CD8-positive, alpha-beta memory T cell (primary cell): ENCODE measurements around the gene LIME1. TPM values are rescaled to one million over a fixed set of nuclear protein-coding genes. Genes with fewer than 3 reads are reported as not detected.

Experiments
- CTCF ChIA-PET: fragments of 350-600 bp; sonication (Branson Sonifier 250); formaldehyde crosslinking; loops from one replicate; lab custom pipeline; 2021; ENCODE audit warnings: antibody characterized with exemption; lab: Charles Lee
- POLR2A ChIA-PET: fragments of 350-600 bp; sonication (Branson Sonifier 250); formaldehyde crosslinking; loops from one replicate; lab custom pipeline; 2021; ENCODE audit warnings: antibody characterized with exemption; lab: Charles Lee
- DNase-seq, 5 donors: peaks; one replicate each; pipeline versions ENCODE4 v3.0.0 to v3.0.0-alpha.2; 2020 to 2022; ENCODE audit warnings: mixed read lengths in 1 of 5
- H3K27ac ChIP-seq: one replicate; pipeline ENCODE4 v1.7.0; 2013; ENCODE audit warnings: low read depth, mild to moderate bottlenecking, low read length, moderate library complexity
- H3K27me3 ChIP-seq: 2 replicates; pipeline ENCODE4 v1.7.0; 2013; ENCODE audit warnings: low read length, mild to moderate bottlenecking; ENCODE audit not compliant: insufficient read depth, poor library complexity, severe bottlenecking
- H3K36me3 ChIP-seq: 2 replicates; pipeline ENCODE4 v1.7.0; 2013; ENCODE audit warnings: mild to moderate bottlenecking, low read length, moderate library complexity; ENCODE audit not compliant: insufficient read depth
- H3K4me1 ChIP-seq: 2 replicates; pipeline ENCODE4 v1.7.0; 2013; ENCODE audit warnings: mild to moderate bottlenecking, low read length, moderate library complexity; ENCODE audit not compliant: insufficient read depth
- H3K4me3 ChIP-seq: 2 replicates; pipeline ENCODE4 v1.7.0; 2013; ENCODE audit warnings: mild to moderate bottlenecking, low read length
- H3K9me3 ChIP-seq: 2 replicates; pipeline ENCODE4 v1.7.0; 2013; ENCODE audit warnings: mild to moderate bottlenecking, low read length
- H3K27ac Mint-ChIP-seq, 8 donors: one replicate each; pipeline ENCODE4 v1.8.0; 2020 to 2021; ENCODE audit warnings: mixed read lengths in 8 of 8, mild to moderate bottlenecking in 6 of 8, inconsistent platforms in 3 of 8, moderate library complexity in 3 of 8
- H3K27me3 Mint-ChIP-seq, 2 donors: one replicate each; pipeline ENCODE4 v1.8.0; 2020 to 2021; ENCODE audit warnings: mixed read lengths in 2 of 2, mild to moderate bottlenecking in 1 of 2, moderate library complexity in 1 of 2
- H3K36me3 Mint-ChIP-seq, 3 donors: one replicate each; pipeline ENCODE4 v1.8.0; 2020 to 2021; ENCODE audit warnings: mixed read lengths in 3 of 3, inconsistent platforms in 1 of 3, mild to moderate bottlenecking in 1 of 3
- H3K4me1 Mint-ChIP-seq, 3 donors: one replicate each; pipeline ENCODE4 v1.8.0; 2020 to 2021; ENCODE audit warnings: mixed read lengths in 3 of 3, inconsistent platforms in 1 of 3, mild to moderate bottlenecking in 1 of 3
- H3K4me3 Mint-ChIP-seq, 7 donors: one replicate each; pipeline ENCODE4 v1.8.0; 2020 to 2021; ENCODE audit warnings: mixed read lengths in 7 of 7, mild to moderate bottlenecking in 6 of 7, moderate library complexity in 4 of 7, inconsistent platforms in 2 of 7
- H3K9me3 Mint-ChIP-seq, 5 donors: one replicate each; pipeline ENCODE4 v1.8.0; 2020 to 2022; ENCODE audit warnings: mixed read lengths in 5 of 5, mild to moderate bottlenecking in 3 of 5, moderate library complexity in 2 of 5, inconsistent platforms in 1 of 5
- polyA plus RNA-seq: library from polyadenylated mRNA; unstranded; fragments of 300-500 nt; fragmentation: Illumina TruSeq; gene quantifications from one replicate; pipeline ENCODE4 v1.2.3, GENCODE V29; 2021
- total RNA-seq, 2 experiments: library from RNA; stranded (reverse); gene quantifications; one replicate each; pipeline ENCODE4 v1.2.3, GENCODE V29; 2021

The LIME1 gene
- total and polyA plus RNA-seq, 3 experiments from 2014 or later: 18.4 to 366 (median 19.6) TPM

DNA sequence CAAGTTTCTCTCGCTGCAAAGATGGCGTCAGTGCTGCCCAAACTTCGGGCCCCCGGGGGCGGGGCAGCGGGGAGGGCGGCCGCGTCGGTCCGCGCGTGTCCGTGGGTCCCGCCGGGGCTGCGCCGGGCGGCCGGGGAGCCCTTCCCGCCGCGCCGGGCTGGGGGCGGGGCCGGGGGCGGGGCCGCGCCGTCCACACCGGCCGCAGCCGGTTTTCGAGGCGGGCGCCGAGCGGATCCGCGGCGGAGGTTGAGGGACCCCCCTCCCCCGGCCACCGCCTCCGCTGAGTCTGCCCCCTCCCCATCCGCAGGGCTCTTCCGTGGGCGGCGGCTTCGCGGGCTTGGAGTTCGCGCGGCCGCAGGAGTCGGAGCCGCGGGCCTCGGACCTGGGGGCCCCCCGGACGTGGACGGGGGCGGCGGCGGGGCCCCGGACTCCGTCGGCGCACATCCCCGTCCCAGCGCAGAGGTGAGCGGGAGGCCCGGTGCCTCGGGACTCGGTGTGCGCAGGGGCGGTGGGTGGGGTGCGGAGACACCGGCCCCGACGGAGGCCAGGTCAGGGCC is 3.7 kb downstream of the LIME1 start:
- H3K27me3 ChIP-seq: no peaks in the 10 kb centered on the region
- CTCF ChIA-PET: interaction anchor here (0.8 to 2.4 kb wide), 6 partner anchors 11 to 48 kb away, joined by 3 to 21 read pairs (median 4); partner anchors contain the start of genes ARFRP1 and ZGPAT
- H3K4me3 ChIP-seq: peak overlapping the region; percentile 66
- no peaks in the 10 kb centered on the region for H3K9me3 Mint-ChIP-seq
- no peaks in the 10 kb centered on the region for H3K9me3 ChIP-seq
- peaks cover 0 to 28% (median 0%) of the 10 kb centered on the region in 3 donors for H3K36me3 Mint-ChIP-seq
- DNase-seq: peak; percentile 48 to 76 (median 58)
- H3K4me1 Mint-ChIP-seq: peaks cover 10 to 25% (median 11%) of the 10 kb centered on the region in 3 donors
- peaks cover 0 to 3% of the 10 kb centered on the region in 2 donors for H3K27me3 Mint-ChIP-seq
- H3K4me3 Mint-ChIP-seq: peak overlapping the region; percentile 59 to 87 (median 66)
- peaks cover 11% of the 10 kb centered on the region for H3K36me3 ChIP-seq
- POLR2A ChIA-PET: interaction anchor here (0.5 to 1.7 kb wide), 8 partner anchors 11 to 136 kb away, joined by 3 to 16 read pairs (median 4); partner anchors contain the start of genes ARFRP1, GMEB2, TPD52L2 and ZGPAT
- H3K4me1 ChIP-seq: peaks cover 30% of the 10 kb centered on the region
- peak overlapping the region; percentile 38 for H3K27ac ChIP-seq
- H3K27ac Mint-ChIP-seq: peak overlapping the region in 3 of 8 donors; percentile 36 to 58 (median 55)

DNA sequence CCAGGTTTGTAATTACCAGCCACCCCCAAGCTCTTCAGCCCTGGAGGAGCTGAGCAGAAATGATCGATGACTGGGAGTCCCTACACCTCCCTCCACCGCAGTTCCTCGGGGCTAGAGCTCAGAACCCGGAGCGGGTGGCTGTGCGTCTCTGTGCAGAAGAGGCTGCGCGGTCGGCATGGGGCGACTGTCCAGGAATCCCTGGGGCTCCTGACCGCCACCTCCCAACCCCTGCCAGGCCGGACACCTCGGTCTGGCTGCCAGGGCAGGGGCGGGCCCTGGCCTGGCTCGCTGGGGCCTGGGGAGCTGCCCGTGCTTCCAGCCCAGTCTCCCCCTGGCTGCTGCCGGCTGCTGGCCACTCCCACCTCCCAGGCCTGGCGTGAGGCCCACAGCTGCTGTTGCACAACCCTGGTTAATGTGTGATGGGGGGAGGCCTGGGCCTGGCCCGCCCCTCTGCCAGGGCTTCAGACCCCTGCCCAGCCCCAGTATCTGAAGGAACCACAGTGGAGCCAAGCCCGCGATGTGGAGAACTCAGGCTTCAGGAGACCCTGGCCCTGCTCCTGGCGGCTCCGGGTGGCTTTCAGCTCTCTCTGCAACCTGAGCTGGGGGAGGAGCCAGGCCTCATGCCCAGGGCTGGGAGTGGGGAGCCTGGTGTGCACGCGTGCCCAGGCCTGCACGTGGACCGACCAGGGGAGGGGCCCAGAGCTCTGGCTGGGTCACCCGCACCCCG is 4.3 kb downstream of the LIME1 start:
- H3K4me1 ChIP-seq: peaks cover 24% of the 10 kb centered on the region
- no peaks in the 10 kb centered on the region for H3K9me3 Mint-ChIP-seq
- peaks cover 7 to 19% (median 9%) of the 10 kb centered on the region in 3 donors for H3K4me1 Mint-ChIP-seq
- peak overlapping the region; percentile 38 for H3K27ac ChIP-seq
- ChIA-PET POLR2A (interaction anchor here (0.5 to 1.7 kb wide), 10 partner anchors 10 to 137 kb away, joined by 3 to 16 read pairs (median 4); partner anchors contain the start of genes ARFRP1, GMEB2, TPD52L2 and ZGPAT), CTCF (interaction anchor here (0.8 to 2.4 kb wide), 6 partner anchors 10 to 47 kb away, joined by 3 to 21 read pairs (median 4); partner anchors contain the start of genes ARFRP1 and ZGPAT)
- H3K27ac Mint-ChIP-seq: peak overlapping the region in 3 of 8 donors; percentile 36 to 58 (median 55)
- H3K36me3 Mint-ChIP-seq: peaks cover 0 to 22% (median 0%) of the 10 kb centered on the region in 3 donors
- peak; percentile 23 to 63 (median 43) for DNase-seq
- H3K4me3 ChIP-seq: peak overlapping the region; percentile 66
- no peaks in the 10 kb centered on the region for H3K27me3 ChIP-seq
- H3K27me3 Mint-ChIP-seq: peaks cover 0 to 3% of the 10 kb centered on the region in 2 donors
- peaks cover 11% of the 10 kb centered on the region for H3K36me3 ChIP-seq
- H3K4me3 Mint-ChIP-seq: peak overlapping the region; percentile 59 to 87 (median 66)
- no peaks in the 10 kb centered on the region for H3K9me3 ChIP-seq

- Mint-ChIP-seq H3K9me3 (no peaks in the 10 kb centered on the region), H3K4me3 (peak overlapping the region in 6 of 7 donors; percentile 41 to 87 (median 62)), H3K36me3 (peaks cover 0 to 17% (median 0%) of the 10 kb centered on the region in 3 donors), H3K27ac (peak overlapping the region in 2 of 8 donors; percentile 33 to 89), H3K4me1 (peaks cover 1 to 14% (median 4%) of the 10 kb centered on the region in 3 donors), H3K27me3 (peaks cover 0 to 2% of the 10 kb centered on the region in 2 donors)
- no peaks in the 10 kb centered on the region for H3K9me3 ChIP-seq
- H3K36me3 ChIP-seq: peaks cover 11% of the 10 kb centered on the region
- no peaks in the 10 kb centered on the region for H3K27me3 ChIP-seq
- H3K4me3 ChIP-seq: no peak overlapping the region
- DNase-seq: no peak
- POLR2A ChIA-PET: interaction anchor here (0.6 to 1.7 kb wide), 5 partner anchors 9 to 41 kb away, joined by 4 to 16 read pairs (median 5); partner anchors contain the start of genes ARFRP1 and ZGPAT
- H3K4me1 ChIP-seq: peaks cover 19% of the 10 kb centered on the region
- CTCF ChIA-PET: interaction anchor here (0.8 to 2.4 kb wide), 5 partner anchors 10 to 46 kb away, joined by 3 to 21 read pairs (median 6); partner anchors contain the start of genes ARFRP1 and ZGPAT
- H3K27ac ChIP-seq: peak overlapping the region; percentile 38
These were observed 4.9 kb downstream of the LIME1 start for GRCh38 chr20:63741354-63741675.

DNA sequence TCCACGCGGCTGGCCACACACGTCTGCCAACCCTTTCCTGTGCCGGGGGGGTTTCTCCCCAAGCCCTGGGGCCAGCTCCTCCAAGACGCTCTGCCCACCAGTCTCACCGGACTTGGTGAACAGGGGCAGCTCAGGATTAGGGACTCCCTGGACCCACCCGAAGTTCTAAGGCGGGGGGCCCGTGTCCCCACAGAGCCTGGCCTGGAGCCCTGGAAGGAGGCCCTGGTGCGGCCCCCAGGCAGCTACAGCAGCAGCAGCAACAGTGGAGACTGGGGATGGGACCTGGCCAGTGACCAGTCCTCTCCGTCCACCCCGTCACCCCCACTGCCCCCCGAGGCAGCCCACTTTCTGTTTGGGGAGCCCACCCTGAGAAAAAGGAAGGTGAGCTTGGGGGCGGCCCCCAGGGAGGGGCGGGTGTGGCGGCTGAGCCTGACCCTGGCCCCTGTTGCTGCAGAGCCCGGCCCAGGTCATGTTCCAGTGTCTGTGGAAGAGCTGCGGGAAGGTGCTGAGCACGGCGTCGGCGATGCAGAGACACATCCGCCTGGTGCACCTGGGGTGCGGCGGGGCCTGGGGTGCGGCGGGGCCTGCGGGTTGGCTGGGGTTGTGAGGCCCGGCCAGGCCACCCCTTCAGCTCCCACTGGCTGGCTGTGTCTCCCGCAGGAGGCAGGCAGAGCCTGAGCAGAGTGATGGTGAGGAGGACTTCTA is 5.4 kb downstream of the LIME1 start:
- peaks cover 11% of the 10 kb centered on the region for H3K36me3 ChIP-seq
- no peak for DNase-seq
- Mint-ChIP-seq H3K9me3 (no peaks in the 10 kb centered on the region), H3K27ac (peak overlapping the region in 2 of 8 donors; percentile 33 to 89), H3K4me3 (peak overlapping the region in 5 of 7 donors; percentile 41 to 71 (median 56)), H3K36me3 (peaks cover 0 to 13% (median 0%) of the 10 kb centered on the region in 3 donors), H3K27me3 (no peaks in the 10 kb centered on the region), H3K4me1 (peaks cover 0 to 9% (median 0%) of the 10 kb centered on the region in 3 donors)
- H3K4me1 ChIP-seq: peaks cover 18% of the 10 kb centered on the region
- CTCF ChIA-PET: interaction anchor here (1.3 to 2.4 kb wide), 4 partner anchors 9 to 41 kb away, joined by 3 to 21 read pairs (median 7); partner anchors contain the start of genes ARFRP1 and ZGPAT
- no peaks in the 10 kb centered on the region for H3K27me3 ChIP-seq
- no peaks in the 10 kb centered on the region for H3K9me3 ChIP-seq
- H3K4me3 ChIP-seq: no peak overlapping the region
- no peak overlapping the region for H3K27ac ChIP-seq
- POLR2A ChIA-PET: interaction anchor here (0.6 to 1.7 kb wide), 6 partner anchors 9 to 40 kb away, joined by 4 to 16 read pairs (median 5); partner anchors contain the start of genes ARFRP1 and ZGPAT

DNA sequence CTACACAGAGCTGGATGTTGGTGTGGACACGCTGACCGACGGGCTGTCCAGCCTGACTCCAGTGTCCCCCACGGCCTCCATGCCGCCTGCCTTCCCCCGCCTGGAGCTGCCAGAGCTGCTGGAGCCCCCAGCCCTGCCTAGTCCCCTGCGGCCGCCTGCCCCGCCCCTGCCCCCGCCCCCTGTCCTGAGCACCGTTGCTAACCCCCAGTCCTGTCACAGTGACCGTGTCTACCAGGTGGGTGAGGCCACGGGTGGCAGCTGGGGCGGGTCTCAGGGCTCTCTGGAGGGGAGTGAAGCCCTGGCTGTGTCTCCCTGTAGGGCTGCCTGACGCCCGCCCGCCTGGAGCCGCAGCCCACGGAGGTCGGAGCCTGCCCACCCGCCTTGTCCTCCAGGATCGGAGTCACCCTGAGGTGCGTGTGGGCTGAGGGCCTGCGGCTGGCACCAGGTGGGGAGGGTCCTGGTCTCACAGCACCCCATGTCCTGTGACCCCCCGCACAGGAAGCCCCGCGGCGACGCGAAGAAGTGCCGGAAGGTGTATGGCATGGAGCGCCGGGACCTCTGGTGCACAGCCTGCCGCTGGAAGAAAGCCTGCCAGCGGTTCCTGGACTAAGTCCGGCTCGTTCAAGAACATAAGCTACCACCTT is 6.0 kb downstream of the LIME1 start:
- Histone ChIP-seq H3K36me3 (peaks cover 11% of the 10 kb centered on the region), H3K27ac (no peak overlapping the region), H3K27me3 (no peaks in the 10 kb centered on the region), H3K4me1 (peaks cover 18% of the 10 kb centered on the region), H3K9me3 (no peaks in the 10 kb centered on the region), H3K4me3 (no peak overlapping the region)
- peaks cover 0 to 11% (median 0%) of the 10 kb centered on the region in 3 donors for H3K36me3 Mint-ChIP-seq
- no peak overlapping the region for H3K4me3 Mint-ChIP-seq
- H3K27ac Mint-ChIP-seq: no peak overlapping the region
- CTCF ChIA-PET: interaction anchor here (1.3 to 2.4 kb wide), 2 partner anchors 36 to 41 kb away, joined by 4 to 21 read pairs; partner anchors contain the start of genes ARFRP1 and ZGPAT
- no peaks in the 10 kb centered on the region for H3K9me3 Mint-ChIP-seq
- peaks cover 0 to 8% (median 0%) of the 10 kb centered on the region in 3 donors for H3K4me1 Mint-ChIP-seq
- POLR2A ChIA-PET: interaction anchor here (1.3 kb wide), 1 partner anchor 35 kb away, joined by 5 read pairs; the partner anchor contains the start of genes ARFRP1 and ZGPAT
- no peaks in the 10 kb centered on the region for H3K27me3 Mint-ChIP-seq
- DNase-seq: no peak

DNA sequence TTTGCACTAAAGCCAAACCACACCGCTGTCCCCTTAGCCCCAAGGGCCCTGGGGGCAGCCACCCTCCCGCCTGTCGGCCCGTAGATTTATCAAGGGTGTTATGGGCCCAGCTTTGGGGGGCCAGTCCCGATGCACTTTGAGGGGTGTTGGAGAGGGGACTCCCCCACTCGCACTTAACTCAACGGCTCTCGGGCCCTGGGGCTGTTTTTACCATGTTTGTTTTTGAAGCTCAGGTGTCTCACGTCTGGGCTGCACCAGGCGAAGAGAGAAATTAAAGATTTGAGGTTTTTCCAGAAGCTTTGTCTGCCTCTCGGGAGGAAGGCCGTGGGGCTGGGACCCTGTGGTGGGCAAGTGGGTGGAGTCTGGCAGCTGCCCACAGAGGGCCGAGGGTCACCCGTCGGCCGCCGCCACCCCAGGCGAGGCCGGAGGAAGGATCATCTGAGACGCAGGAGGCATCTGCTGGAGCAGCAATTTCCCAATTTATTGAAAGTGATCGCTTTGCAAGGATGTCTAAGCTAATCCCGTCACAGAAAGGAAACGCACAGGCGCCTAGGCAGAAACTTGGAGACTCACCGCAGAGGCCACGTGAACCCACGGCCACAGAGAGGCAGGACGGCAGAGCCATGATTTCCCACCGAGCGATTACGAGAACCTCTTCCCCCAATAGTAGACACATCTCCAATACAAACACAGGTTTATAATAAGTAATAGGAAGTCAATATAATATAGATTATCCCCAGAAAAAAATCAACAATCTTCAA is 6.9 kb downstream of the LIME1 start:
- H3K27me3 ChIP-seq: no peaks in the 10 kb centered on the region
- ChIA-PET CTCF (interaction anchor here (1.2 to 1.4 kb wide), 2 partner anchors 8 to 36 kb away, joined by 3 read pairs; partner anchors contain the start of genes ARFRP1 and ZGPAT), POLR2A (interaction anchor here (0.6 to 1.3 kb wide), 2 partner anchors 15 to 36 kb away, joined by 3 to 5 read pairs; partner anchors contain the start of genes ARFRP1 and ZGPAT)
- Mint-ChIP-seq H3K36me3 (peaks cover 0 to 11% (median 0%) of the 10 kb centered on the region in 3 donors), H3K27ac (peak overlapping the region in 4 of 8 donors; percentile 35 to 76 (median 63)), H3K4me3 (peak overlapping the region in 2 of 7 donors; percentile 33 to 74), H3K4me1 (peaks cover 0 to 7% (median 0%) of the 10 kb centered on the region in 3 donors), H3K9me3 (no peaks in the 10 kb centered on the region), H3K27me3 (no peaks in the 10 kb centered on the region)
- no peak overlapping the region for H3K4me3 ChIP-seq
- DNase-seq: no peak
- H3K36me3 ChIP-seq: peaks cover 11% of the 10 kb centered on the region
- no peak overlapping the region for H3K27ac ChIP-seq
- H3K4me1 ChIP-seq: peaks cover 14% of the 10 kb centered on the region
- H3K9me3 ChIP-seq: no peaks in the 10 kb centered on the region
